Stomach (tissue), 9 donors: ENCODE measurements around the gene BRAF. TPM values are rescaled to one million over a fixed set of nuclear protein-coding genes. Genes with fewer than 3 reads are reported as not detected.

Experiments used
- DNase-seq, 2 donors: peaks; one replicate each; pipeline versions ENCODE4 v3.0.0 to v3.0.0-alpha.2; 2013 to 2019
- H3K27ac ChIP-seq, 5 donors: fragments of 200-600 bp in 4 of 5; sonication (generic) in 4 of 5; one replicate each; pipeline ENCODE4 v1.5.1; 2013 to 2019; ENCODE audit warnings: mild to moderate bottlenecking in 1 of 5, moderate library complexity in 1 of 5
- H3K27me3 ChIP-seq, 3 donors: fragments of 200-600 bp; sonication (generic); one replicate each; pipeline ENCODE4 v1.5.1; 2017 to 2019; ENCODE audit warnings: mixed run types in 1 of 3
- H3K36me3 ChIP-seq, 4 donors: fragments of 200-600 bp; sonication (generic); 1 replicate in 3 of 4; 2 replicates in 1 of 4; pipeline ENCODE4 v1.5.1; 2016 to 2019
- H3K4me1 ChIP-seq, 4 donors: fragments of 200-600 bp; sonication (generic); one replicate each; pipeline ENCODE4 v1.5.1; 2016 to 2019
- H3K4me3 ChIP-seq, 4 donors: fragments of 200-600 bp; sonication (generic) in 3 of 4; one replicate each; pipeline ENCODE4 v1.5.1; 2016 to 2019; ENCODE audit warnings: mild to moderate bottlenecking in 1 of 4
- H3K9me3 ChIP-seq, 4 donors: fragments of 200-600 bp; sonication (generic); one replicate each; pipeline ENCODE4 v1.5.1; 2016 to 2019
- EP300 ChIP-seq: sonication (generic); formaldehyde crosslinking; IDR thresholded peaks from one replicate; pipeline ENCODE4 v1.6.1; 2017; ENCODE audit warnings: antibody characterized with exemption
- POLR2A ChIP-seq, 4 donors: fragments of 450-650 bp; IDR thresholded peaks; one replicate each; pipeline ENCODE4 v1.6.1; 2016; ENCODE audit warnings: antibody characterized with exemption in 4 of 4, control low read depth in 2 of 4, mild to moderate bottlenecking in 1 of 4, moderate library complexity in 1 of 4
- POLR2AphosphoS5 ChIP-seq, 3 donors: sonication (generic); formaldehyde crosslinking; IDR thresholded peaks; one replicate each; pipeline ENCODE4 v1.6.1; 2016; ENCODE audit warnings: antibody characterized with exemption in 3 of 3
- WGBS, 5 donors: extraction: QIAGEN DNeasy Blood & Tissue Kit in 3 of 5; methylation state at CpG; one replicate each; pipeline versions ENCODE4 v1.1.5 to v1.1.7; 2013 to 2018; 5-methylcytosine and 5-hydroxymethylcytosine counted together
- intact Hi-C: fragments of 100-400 bp; cut with DNase I; formaldehyde crosslinking; loops from one replicate; pipeline ENCODE4 v1.15.1; 2023; ENCODE audit warnings: low total_unique reads
- polyA plus RNA-seq, 3 donors: library from polyadenylated mRNA; stranded (reverse); fragments of 200-250 nt; gene quantifications; one replicate each; pipeline ENCODE4 v1.2.3, GENCODE V29; 2013
- small RNA-seq, 4 donors: library from RNA; depleted of rRNA; stranded (forward); fragments of <200 nt; gene quantifications; one replicate each; pipeline ENCODE3, GENCODE V24; 2016
- total RNA-seq, 5 donors: library from RNA; depleted of rRNA; stranded (reverse); fragments of >200 nt; gene quantifications; one replicate each; pipeline versions ENCODE4 v1.1.0 to v1.2.3, GENCODE V29; 2014 to 2016
- TF ChIP-seq, protein P1 (sequence below), 7 experiments: fragments of 450-650 bp in 4 of 7; fragments of 200-600 bp in 3 of 7; sonication (generic) in 3 of 7; IDR thresholded peaks; one replicate each; pipeline ENCODE4 v1.5.1; 2016 to 2019; ENCODE audit warnings: antibody characterized with exemption in 7 of 7, control low read depth in 2 of 7, mild to moderate bottlenecking in 1 of 7
- donor health status: healthy with polysubstance abuse.
- donor health status: Bipolar disorder and iron deficiency.
- donor health status: healthy.

BRAF gene
- total and polyA plus RNA-seq, 8 donors: 3.9 to 105 (median 33.3) TPM

DNA sequence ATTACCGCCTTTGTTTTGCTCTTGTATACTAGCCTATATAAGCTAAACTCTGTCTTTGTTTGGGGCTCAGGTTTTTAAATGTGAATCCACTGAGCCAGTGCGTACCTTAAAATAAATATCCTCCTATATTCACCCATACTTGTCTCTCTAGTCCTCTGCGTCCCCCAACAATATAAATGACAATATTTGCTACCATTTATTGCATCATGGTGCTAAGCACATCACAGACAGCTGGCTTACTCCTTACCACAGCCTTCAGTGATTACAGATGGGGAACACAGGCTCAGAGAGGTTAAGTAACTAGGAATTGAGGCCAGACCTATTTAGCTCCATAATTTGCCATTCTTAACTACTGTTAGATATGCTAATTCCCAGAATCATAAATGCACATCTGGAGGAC lies 255.4 kb downstream of the BRAF start:
- WGBS, 5 donors: 86 to 99% (median 93%) methylated on average over 3 of the region's 3 CpGs
- peaks cover 17 to 19% (median 19%) of the 10 kb centered on the region in 4 donors for H3K4me1 ChIP-seq
- no peak for DNase-seq
- H3K27me3 ChIP-seq: no peaks in the 10 kb centered on the region
- no peaks in the 10 kb centered on the region for H3K36me3 ChIP-seq
- H3K4me3 ChIP-seq: no peak overlapping the region
- no peak overlapping the region for H3K27ac ChIP-seq
- H3K9me3 ChIP-seq: no peaks in the 10 kb centered on the region
- TF ChIP-seq, protein P1, sequence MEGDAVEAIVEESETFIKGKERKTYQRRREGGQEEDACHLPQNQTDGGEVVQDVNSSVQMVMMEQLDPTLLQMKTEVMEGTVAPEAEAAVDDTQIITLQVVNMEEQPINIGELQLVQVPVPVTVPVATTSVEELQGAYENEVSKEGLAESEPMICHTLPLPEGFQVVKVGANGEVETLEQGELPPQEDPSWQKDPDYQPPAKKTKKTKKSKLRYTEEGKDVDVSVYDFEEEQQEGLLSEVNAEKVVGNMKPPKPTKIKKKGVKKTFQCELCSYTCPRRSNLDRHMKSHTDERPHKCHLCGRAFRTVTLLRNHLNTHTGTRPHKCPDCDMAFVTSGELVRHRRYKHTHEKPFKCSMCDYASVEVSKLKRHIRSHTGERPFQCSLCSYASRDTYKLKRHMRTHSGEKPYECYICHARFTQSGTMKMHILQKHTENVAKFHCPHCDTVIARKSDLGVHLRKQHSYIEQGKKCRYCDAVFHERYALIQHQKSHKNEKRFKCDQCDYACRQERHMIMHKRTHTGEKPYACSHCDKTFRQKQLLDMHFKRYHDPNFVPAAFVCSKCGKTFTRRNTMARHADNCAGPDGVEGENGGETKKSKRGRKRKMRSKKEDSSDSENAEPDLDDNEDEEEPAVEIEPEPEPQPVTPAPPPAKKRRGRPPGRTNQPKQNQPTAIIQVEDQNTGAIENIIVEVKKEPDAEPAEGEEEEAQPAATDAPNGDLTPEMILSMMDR (IDR thresholded peaks at IDR 0.05): no peak
- no peak for TF ChIP-seq POLR2A (IDR thresholded peaks at IDR 0.05)
- TF ChIP-seq POLR2AphosphoS5 (IDR thresholded peaks at IDR 0.05): no peak
- no peak for TF ChIP-seq EP300
- intact Hi-C loops: no loop called here

Small RNA genes within 50 kb of the gene (small RNA-seq; reads per million reads assigned to genes)
- gene AC006006.1 (0 reads per million in 4 donors), gene RNU6-85P (0 reads per million in 4 donors)

Other genes with a start within 250 kb of the BRAF start
- 100 to 1,000 TPM in 1 of 5 donors, 10 to 100 TPM in 4; 25.2 to 104 (median 89.3) TPM for gene NDUFB2, start 228.2 kb downstream of the BRAF start, total RNA-seq
- gene NDUFB2, start 228.2 kb downstream of the BRAF start, polyA plus RNA-seq: 100 to 1,000 TPM; 311 to 608 (median 464) TPM
- gene MRPS33, start 90.0 kb upstream of the BRAF start, total RNA-seq: 10 to 100 TPM in 1 of 5 donors, 1 to 10 TPM in 2, under 1 TPM in 1, not detected in 1; 0.89 to 51.3 (median 8.5) TPM
- gene MRPS33, start 90.0 kb upstream of the BRAF start, polyA plus RNA-seq: 10 to 100 TPM; 83.6 to 99.9 (median 85.9) TPM
- gene TMEM178B, start 149.1 kb upstream of the BRAF start, total RNA-seq: 1 to 10 TPM in 2 of 5 donors, under 1 TPM in 1, not detected in 2; under 0.01 to 1.7 (median 1.2) TPM
- under 1 TPM in 2 of 3 donors, not detected in 1; 0.06 to 0.15 TPM for gene TMEM178B, start 149.1 kb upstream of the BRAF start, polyA plus RNA-seq